GM19043 (cell line): ENCODE measurements around the gene BFSP1.

Experiments
- ATAC-seq: cut with Tn5 transposase; IDR thresholded peaks from one replicate; pipeline ENCODE4 v1.9.1; 2021; ENCODE audit warnings: low read depth; ENCODE audit not compliant: unreplicated experiment

Gene BFSP1

DNA sequence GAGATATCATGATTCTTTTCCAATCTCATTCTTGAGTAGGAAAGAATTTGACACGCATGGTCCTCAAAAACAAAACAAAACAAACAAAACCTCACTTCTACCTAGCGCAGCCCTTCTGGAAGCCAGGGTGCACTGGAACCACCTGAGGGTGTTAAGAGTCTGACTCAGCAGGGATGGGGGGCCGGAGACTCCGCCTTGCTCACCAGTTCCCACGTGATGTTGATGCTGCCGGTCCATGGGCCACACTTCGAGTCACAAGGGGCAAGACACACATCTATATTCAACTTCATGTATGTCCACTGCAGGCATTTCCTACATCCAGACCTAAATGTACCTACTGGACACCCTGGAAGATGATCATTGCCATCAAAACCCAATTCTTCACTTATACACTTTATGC, 30.4 kb downstream of the BFSP1 start:
- no peak for ATAC-seq

DNA sequence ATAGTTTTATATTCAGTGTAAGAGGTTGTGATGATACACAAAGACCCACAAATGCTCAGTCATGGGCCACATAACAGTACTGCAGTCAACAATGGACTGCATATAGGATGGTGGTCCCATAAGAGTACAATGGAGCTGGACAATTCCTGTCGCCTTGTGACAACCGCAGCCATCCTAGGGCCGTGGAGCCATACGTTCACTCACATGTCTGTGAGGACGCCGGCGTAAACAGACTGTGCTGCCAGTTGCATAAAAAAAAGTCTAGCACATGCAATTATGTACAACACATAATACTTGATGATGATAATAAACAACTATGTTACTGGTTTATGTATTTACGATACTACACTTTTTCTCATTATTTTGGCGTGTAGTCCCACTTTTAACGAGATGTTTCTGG, 30.9 kb downstream of the BFSP1 start:
- no peak for ATAC-seq

- no peak for ATAC-seq
Observed at GRCh38 chr20:17499041-17499440, 32.1 kb downstream of the BFSP1 start.

DNA sequence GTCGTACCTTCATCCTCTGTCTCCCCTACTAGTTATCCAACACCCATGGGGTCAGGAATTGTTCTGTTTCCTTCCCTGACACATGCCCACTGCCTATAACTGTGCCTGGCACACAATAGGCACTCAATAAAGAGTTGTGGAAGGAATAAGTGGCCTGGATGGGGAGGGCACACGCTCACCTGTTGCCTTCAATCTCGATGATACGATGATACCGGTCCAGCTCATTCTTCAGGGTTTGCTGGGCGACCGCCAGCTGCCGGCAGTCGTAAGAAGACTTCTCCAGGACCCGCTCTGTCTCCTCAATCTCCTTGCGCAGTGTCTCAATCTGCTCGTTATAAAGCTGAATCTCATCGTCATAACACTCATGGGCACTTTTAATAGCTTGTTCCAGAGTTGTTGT, 32.5 kb downstream of the BFSP1 start:
- ATAC-seq = no peak

- no peak for ATAC-seq
Observed at GRCh38 chr20:17497821-17498580, 33.2 kb downstream of the BFSP1 start.

DNA sequence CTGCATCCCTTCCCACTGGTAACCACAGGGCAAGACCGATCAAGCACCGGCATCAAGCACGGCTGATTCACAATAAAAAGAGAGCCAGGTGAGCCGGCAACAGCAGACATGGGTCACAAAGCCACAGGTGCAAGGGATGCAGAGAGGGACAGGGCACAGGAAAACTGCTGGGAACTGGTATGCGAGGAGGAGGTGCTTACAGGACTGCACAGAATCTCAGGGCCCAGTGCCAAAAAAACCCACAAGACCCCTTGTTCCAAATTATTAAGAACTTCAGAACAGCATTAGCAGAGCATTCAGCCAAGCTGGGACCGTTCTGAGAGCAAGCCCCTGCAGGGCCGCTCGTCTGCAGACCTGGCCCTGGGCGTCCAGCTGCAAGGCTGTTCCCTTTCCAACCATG, 35.4 kb downstream of the BFSP1 start:
- no peak for ATAC-seq

DNA sequence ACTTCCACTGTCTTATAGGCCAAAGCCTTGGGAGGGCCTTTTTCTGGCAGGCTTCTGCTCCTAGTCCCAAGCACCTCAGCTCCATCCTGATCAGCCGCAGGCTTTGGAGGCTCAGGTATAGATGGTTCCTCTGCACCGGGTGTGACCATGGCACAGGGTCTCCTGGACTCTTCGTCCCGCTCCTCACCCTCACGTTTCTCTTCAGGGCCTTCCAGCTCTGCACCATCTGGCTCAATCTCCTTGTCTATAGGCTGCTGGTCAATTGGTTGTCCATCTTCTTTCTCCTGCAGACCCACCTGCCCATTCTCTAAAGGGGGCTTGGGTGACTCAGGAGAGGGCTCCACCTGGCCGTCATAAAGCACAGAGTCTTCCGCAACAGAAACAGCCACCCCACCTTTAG, 37.0 kb downstream of the BFSP1 start:
- ATAC-seq = no peak

DNA sequence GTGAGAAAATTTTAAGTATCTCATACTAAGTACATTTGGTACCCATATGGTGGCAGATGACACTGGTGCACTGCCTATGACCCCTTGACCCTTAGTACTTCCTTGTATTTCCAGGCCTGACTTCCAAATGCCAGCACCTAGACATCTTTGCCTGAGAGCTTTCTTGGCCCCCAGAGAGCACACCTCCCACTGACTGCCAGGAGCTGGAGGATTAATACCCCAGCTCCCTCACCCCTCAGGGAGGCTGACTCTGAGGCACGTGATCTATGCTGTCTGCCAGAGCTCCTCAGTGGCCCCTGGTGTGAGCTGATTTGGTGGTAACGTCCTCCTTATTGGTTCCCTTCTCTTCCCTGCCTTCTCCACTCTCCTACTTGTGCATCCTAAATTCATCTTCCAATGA, 38.0 kb downstream of the BFSP1 start:
- no peak for ATAC-seq

- ATAC-seq = no peak
Observed at GRCh38 chr20:17491488-17491887, 39.7 kb downstream of the BFSP1 start.

DNA sequence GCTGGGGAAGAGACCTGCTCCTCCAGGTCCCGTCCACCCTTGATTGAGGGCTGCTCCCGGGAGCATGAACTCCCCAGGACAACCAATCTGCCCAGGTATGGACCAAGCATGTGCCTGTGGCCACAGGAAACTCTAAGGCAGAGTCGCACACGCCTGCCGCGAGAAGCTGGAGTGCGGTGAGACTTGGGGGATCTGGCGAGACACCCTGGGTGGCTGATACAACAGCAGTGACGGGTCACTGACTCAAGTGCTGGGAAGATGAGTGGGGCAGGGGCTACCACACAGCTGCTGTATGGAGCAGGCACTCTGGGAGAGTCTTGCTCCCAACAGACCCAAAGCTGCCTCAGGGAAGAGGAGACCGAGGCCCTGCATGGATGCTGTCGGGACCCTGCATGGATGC, 40.1 kb downstream of the BFSP1 start:
- no peak for ATAC-seq

DNA sequence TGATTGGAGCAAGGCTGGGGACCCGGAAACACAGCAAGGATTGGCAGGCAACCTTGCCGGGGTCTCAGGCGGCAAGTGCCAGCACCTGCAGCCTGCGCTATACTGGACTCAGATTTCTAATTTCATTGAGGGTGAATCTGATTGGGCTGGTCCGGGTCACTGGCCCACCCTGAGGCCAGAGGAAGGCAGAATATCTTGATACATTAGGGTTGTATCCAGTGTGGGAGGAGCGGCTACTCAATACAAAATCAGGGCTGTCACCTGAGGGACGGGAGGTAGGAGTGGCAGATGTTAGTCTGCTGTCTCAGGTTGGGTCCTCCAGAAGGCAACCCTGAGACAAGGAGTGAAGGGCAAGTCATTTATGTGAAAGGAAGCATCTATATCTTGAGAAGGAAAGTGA, 40.7 kb downstream of the BFSP1 start:
- ATAC-seq = no peak

DNA sequence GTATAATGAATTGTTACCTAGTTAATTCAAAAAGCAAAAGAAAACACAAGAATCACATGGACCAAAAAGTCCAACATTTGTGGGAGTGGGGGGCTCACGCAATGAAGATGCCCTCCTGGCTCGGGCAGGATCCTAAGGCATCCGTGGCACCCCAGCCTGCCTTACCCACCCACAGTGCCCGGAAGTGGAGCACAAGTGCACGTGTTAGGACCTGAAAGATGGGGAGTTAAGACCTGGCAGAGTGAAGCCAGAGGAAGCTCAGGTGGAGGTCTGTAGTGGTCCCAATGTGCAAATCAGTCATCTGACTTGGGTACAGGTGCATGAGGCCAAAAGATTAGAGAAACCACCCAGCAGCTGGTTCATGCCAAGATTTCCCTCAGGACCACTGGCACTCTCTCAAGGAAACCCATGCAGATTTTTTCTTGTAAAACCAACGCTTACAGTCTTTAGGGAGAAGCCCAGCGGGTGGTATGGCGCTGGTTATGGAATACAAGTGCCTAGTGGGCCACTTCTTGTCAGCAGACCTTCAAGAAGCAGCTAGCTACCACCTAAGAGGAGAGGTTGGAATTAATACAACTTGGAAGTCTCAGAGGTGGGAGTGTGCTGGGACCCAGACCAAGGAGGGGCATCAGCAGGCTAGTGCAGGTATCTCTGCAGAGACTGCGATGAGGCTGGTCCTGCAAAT, 42.1 kb downstream of the BFSP1 start:
- no peak for ATAC-seq

DNA sequence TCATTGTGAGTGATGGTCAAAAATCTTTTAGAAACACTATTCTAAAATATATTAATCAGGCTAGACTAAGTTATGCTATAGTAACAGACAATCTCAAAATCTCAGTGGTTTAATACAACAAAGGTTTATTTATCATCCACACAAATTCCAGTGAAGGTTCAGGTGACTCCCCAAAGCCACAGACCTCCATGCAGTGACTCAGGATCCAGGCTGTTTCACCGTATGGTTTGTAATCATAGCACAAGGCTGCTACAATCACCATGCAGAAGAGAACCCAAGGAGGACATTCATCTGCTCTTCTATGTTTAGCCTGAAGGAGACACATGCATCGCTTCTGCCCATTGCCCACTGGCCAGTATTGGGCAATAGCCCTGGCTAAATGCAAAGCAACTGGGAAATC, 46.2 kb downstream of the BFSP1 start:
- ATAC-seq = no peak

DNA sequence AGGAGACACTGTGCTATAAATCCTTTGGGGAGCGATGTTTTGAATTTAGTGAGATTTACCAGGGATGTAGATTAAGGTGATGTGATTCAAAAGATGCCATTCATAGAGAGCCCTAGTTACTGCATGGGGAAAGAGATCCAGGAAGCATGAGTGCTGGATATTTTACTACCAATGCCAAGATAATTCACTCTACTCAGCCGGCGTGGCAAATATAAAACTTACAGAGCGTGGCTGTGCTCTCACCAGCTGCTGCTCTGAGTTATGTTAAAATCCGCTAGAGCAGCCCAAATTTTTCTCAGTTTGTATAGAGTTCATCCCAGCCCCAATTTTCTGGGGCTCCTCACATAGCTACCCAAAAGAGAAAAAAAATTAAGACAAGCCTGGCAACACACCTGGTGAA, 48.6 kb downstream of the BFSP1 start:
- no peak for ATAC-seq

DNA sequence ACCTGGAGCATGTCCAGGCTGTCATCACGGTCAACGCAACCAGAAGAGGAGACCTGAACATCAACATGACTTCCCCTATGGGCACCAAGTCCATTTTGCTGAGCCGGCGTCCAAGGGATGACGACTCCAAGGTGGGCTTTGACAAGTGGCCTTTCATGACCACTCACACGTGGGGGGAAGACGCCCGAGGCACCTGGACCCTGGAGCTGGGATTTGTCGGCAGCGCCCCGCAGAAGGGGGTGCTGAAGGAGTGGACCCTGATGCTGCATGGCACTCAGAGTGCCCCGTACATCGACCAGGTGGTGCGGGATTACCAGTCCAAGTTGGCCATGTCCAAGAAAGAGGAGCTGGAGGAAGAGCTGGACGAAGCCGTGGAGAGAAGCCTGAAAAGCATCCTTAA, 49.5 kb downstream of the BFSP1 start:
- ATAC-seq = no peak

GRCh38 chr20:17480696-17481095, 50.5 kb downstream of the BFSP1 start:
- no peak for ATAC-seq

DNA sequence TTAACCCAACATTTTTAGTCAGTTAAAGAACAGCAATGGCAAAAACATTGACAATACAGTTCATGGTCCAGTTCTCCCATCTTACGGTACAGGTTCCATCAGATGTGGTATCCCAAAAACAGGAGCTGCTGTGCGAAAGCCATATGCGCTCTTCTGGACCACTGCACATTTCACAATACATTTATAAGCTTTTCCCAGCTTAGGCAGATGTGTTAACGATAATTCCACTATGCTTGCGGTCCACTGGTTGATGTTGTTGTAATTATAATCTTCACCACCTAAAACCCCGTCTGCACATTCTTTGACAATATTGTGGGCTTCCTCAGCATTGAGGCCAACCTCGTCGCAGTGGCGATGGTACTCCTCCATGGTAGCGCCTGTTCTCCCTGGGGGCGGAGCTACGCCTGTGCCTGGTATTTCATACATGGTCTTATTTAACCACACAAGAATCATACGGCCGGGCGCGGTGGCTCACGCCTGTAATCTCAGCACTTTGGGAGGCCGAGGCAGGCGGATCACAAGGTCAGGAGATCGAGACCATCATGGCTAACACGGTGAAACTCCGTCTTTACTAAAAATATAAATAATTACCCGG, 52.0 kb downstream of the BFSP1 start:
- ATAC-seq = no peak

DNA sequence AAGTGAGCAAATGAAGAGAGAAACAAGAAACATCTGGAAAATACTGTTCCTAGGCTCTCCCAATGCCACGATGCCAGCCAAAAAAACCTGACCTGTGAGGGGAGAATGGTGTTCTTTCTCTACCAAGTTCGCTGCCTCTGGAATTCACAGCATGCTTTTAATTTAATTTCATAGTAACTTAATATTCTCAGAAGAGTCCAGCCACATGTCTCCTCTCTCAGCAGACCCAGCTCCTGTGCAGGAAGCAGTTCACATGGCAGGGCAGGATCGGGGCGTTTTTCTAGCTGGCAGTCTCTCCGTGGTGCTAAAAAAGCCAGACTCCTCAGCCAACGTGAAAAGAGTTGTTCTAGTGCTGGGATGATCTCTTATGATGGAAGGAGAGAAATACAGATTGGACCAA, 57.5 kb downstream of the BFSP1 start:
- no peak for ATAC-seq

DNA sequence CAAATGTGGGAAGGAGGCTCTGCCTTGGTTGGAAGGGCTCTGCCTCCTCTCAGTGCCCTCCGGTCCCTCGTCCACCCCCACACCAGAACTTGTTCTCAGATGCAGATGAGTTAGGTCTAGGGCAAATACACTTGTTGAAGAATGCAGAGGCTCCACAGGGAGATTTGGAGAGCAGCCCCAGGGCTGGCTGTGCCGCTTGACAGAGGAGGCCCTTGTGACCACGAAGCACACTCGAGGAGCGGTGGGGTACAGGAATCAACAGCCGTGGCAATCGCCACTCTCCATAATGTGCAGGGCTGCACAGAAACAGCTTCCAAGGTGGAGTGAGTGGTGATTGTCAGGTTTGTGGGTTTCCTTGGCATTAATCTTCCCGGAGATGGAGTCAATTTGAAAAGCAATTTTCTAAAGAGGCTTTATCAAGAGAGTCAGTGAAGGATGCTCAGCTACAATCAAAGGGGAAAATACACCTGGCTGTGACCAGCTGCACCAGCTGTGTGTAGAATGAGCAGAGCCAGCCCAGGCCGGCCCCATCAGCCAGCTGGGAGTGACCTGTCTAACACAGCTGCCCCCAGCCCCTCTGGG, 59.5 kb downstream of the BFSP1 start:
- ATAC-seq = no peak

GRCh38 chr20:17470973-17471372, 60.2 kb downstream of the BFSP1 start:
- no peak for ATAC-seq

- no peak for ATAC-seq
Observed at GRCh38 chr20:17470521-17470920, 60.7 kb downstream of the BFSP1 start.
